Gastrocnemius medialis (tissue), 4 donors: ENCODE results near the gene RRBP1. TPM values are rescaled to one million over a fixed set of nuclear protein-coding genes. Genes with fewer than 3 reads are reported as not detected.

ENCODE experiments used
- ATAC-seq, 2 donors: fragments of 150-250 bp; one replicate each; pipeline ENCODE4 v1.9.1; 2016
- DNase-seq, 2 donors: peaks; one replicate each; pipeline ENCODE4 v3.0.0-alpha.2; 2019
- H3K27ac ChIP-seq, 4 donors: fragments of 200-600 bp; sonication (generic); 1 replicate in 1 of 4; 2 replicates in 3 of 4; pipeline ENCODE4 v1.5.1; 2016 to 2018; ENCODE audit warnings: mild to moderate bottlenecking in 2 of 4, moderate library complexity in 1 of 4
- H3K27me3 ChIP-seq, 3 donors: fragments of 200-600 bp; sonication (generic) in 2 of 3; 1 replicate in 1 of 3; 2 replicates in 2 of 3; pipeline versions ENCODE4 v1.5.1 to v1.6.0; 2016 to 2019; ENCODE audit warnings: mild to moderate bottlenecking in 1 of 3, moderate library complexity in 1 of 3
- H3K36me3 ChIP-seq, 2 donors: fragments of 200-600 bp; sonication (generic) in 1 of 2; one replicate each; pipeline ENCODE4 v1.5.1; 2017 to 2018
- H3K4me1 ChIP-seq, 2 donors: fragments of 200-600 bp; sonication (generic) in 1 of 2; one replicate each; pipeline ENCODE4 v1.5.1; 2016 to 2017; ENCODE audit warnings: mild to moderate bottlenecking in 2 of 2
- H3K4me3 ChIP-seq, 4 donors: fragments of 200-600 bp; sonication (generic) in 3 of 4; 1 replicate in 1 of 4; 2 replicates in 3 of 4; pipeline ENCODE4 v1.5.1; 2016 to 2019; ENCODE audit warnings: mild to moderate bottlenecking in 2 of 4
- H3K9me3 ChIP-seq, 3 donors: fragments of 200-600 bp; sonication (generic) in 2 of 3; 1 replicate in 1 of 3; 2 replicates in 2 of 3; pipeline ENCODE4 v1.5.1; 2016 to 2019
- POLR2A ChIP-seq, 2 donors: fragments of 450-650 bp; IDR thresholded peaks; one replicate each; pipeline ENCODE4 v1.6.1; 2017; ENCODE audit warnings: antibody characterized with exemption in 2 of 2, mild to moderate bottlenecking in 2 of 2, moderate library complexity in 2 of 2
- in situ Hi-C, 4 donors: fragments of 200-750 bp; cut with MboI; loops; one replicate each; pipeline versions ENCODE4 v1.15.0 to v1.8.0; 2017; ENCODE audit warnings: low sequenced_read_pairs in 4 of 4
- intact Hi-C: fragments of 100-400 bp; cut with DNase I; formaldehyde crosslinking; loops from one replicate; pipeline ENCODE4 v1.15.1; 2023; ENCODE audit warnings: low total_unique reads
- total RNA-seq, 4 donors: library from RNA; depleted of rRNA; stranded (reverse); fragments of >200 nt; gene quantifications; one replicate each; pipeline versions ENCODE4 v1.1.0 to v1.2.3, GENCODE V29; 2016
- TF ChIP-seq, protein P1 (sequence below), 5 experiments: fragments of 450-650 bp in 3 of 5; fragments of 200-600 bp in 2 of 5; sonication (generic) in 2 of 5; IDR thresholded peaks in 4 of 5; conservative IDR thresholded peaks in 1 of 5; 1 replicate in 4 of 5; 2 replicates in 1 of 5; pipeline ENCODE4 v1.5.1; 2016 to 2019; ENCODE audit warnings: antibody characterized with exemption in 5 of 5, mild to moderate bottlenecking in 3 of 5, moderate library complexity in 3 of 5

The RRBP1 gene
- total RNA-seq, 4 donors from 2014 or later = 14.1 to 22.7 (median 17.9) TPM

GRCh38 chr20:17609811-17610377, 72.1 kb downstream of the RRBP1 start:
- intact Hi-C loops (loop anchor here (5.0 kb wide), 1 partner anchor 38 kb away; the partner anchor contains the start of gene DSTN), in situ Hi-C loops (loop anchor here in 1 of 4 donors (10.0 kb wide), 1 partner anchor 75 kb away; the partner anchor contains the start of gene BFSP1)
- DNase-seq (no peak), ATAC-seq (no peak)
- Histone ChIP-seq H3K27ac (no peak overlapping the region), H3K36me3 (peaks cover 0 to 3% of the 10 kb centered on the region in 2 donors), H3K27me3 (no peaks in the 10 kb centered on the region), H3K4me1 (peaks cover 0 to 3% of the 10 kb centered on the region in 2 donors), H3K4me3 (no peak overlapping the region), H3K9me3 (no peaks in the 10 kb centered on the region)
- TF ChIP-seq, protein P1, sequence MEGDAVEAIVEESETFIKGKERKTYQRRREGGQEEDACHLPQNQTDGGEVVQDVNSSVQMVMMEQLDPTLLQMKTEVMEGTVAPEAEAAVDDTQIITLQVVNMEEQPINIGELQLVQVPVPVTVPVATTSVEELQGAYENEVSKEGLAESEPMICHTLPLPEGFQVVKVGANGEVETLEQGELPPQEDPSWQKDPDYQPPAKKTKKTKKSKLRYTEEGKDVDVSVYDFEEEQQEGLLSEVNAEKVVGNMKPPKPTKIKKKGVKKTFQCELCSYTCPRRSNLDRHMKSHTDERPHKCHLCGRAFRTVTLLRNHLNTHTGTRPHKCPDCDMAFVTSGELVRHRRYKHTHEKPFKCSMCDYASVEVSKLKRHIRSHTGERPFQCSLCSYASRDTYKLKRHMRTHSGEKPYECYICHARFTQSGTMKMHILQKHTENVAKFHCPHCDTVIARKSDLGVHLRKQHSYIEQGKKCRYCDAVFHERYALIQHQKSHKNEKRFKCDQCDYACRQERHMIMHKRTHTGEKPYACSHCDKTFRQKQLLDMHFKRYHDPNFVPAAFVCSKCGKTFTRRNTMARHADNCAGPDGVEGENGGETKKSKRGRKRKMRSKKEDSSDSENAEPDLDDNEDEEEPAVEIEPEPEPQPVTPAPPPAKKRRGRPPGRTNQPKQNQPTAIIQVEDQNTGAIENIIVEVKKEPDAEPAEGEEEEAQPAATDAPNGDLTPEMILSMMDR (IDR thresholded peaks at IDR 0.05 in 4 of 5, conservative IDR thresholded peaks at IDR 0.05 in 1 of 5) = no peak
- TF ChIP-seq POLR2A (IDR thresholded peaks at IDR 0.05) = no peak

DNA sequence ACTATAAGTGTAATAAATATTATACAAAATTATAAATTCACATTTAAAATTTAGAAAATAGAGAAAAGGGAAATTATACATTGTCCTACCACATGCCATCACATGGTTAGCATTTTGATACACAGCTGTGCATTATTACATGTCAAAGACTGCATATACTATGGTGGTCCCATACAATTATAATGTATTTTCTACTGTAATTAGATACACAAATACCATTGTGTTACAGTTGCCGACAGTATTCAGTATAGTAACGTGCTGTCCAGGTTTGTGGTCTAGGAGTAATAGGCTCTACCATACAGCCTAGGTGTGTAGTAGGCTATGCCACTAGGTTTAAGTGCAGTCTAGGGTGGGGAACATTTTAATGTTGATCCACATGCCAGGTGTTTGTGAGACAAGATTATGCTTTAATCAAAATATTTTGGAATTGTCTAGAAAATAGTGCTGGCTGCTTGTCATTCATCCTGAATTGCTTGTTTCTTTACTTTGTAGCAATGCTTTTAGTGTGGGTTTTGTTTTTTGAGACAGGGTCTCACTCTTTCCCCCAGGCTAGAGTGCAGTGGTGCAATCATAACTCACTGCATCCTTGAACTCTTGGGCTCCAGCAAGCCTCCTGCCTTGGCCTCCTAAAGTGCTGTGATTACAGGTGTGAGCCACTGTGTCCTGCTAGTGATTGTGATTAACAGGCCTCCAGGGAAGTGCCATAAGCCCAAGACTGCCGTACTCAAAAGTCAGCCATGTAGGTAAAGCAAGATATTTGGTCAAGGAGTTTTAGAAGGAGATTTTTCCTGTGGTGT, 73.1 kb downstream of the RRBP1 start:
- in situ Hi-C loops = loop anchor here in 1 of 4 donors (10.0 kb wide), 1 partner anchor 74 kb away; the partner anchor contains the start of gene BFSP1
- Histone ChIP-seq H3K27ac (no peak overlapping the region), H3K4me3 (no peak overlapping the region), H3K27me3 (no peaks in the 10 kb centered on the region), H3K4me1 (no peaks in the 10 kb centered on the region), H3K36me3 (peaks cover 0 to 12% of the 10 kb centered on the region in 2 donors), H3K9me3 (no peaks in the 10 kb centered on the region)
- intact Hi-C loops = no loop called here
- ATAC-seq (no peak), DNase-seq (no peak)
- no peak for TF ChIP-seq POLR2A (IDR thresholded peaks at IDR 0.05)
- TF ChIP-seq, protein P1 (IDR thresholded peaks at IDR 0.05 in 4 of 5, conservative IDR thresholded peaks at IDR 0.05 in 1 of 5) = no peak

- intact Hi-C loops (no loop called here), in situ Hi-C loops (loop anchor here in 1 of 4 donors (10.0 kb wide), 1 partner anchor 71 kb away; the partner anchor contains the start of gene BFSP1)
- no peaks in the 10 kb centered on the region for H3K9me3 ChIP-seq
- no peak for TF ChIP-seq POLR2A (IDR thresholded peaks at IDR 0.05)
- TF ChIP-seq, protein P1 (IDR thresholded peaks at IDR 0.05 in 4 of 5, conservative IDR thresholded peaks at IDR 0.05 in 1 of 5) = no peak
- no peaks in the 10 kb centered on the region for H3K27me3 ChIP-seq
- H3K27ac ChIP-seq = no peak overlapping the region
- no peak overlapping the region for H3K4me3 ChIP-seq
- no peaks in the 10 kb centered on the region for H3K4me1 ChIP-seq
- no peak for DNase-seq
- no peak for ATAC-seq
- H3K36me3 ChIP-seq = peaks cover 3 to 38% of the 10 kb centered on the region in 2 donors
Measured at GRCh38 chr20:17606001-17606400, 76.0 kb downstream of the RRBP1 start.

GRCh38 chr20:17605131-17605660, 76.8 kb downstream of the RRBP1 start:
- no peak overlapping the region for H3K27ac ChIP-seq
- DNase-seq (no peak), ATAC-seq (no peak)
- in situ Hi-C loops = loop anchor here in 1 of 4 donors (10.0 kb wide), 1 partner anchor 70 kb away; the partner anchor contains the start of gene BFSP1
- intact Hi-C loops = no loop called here
- H3K4me1 ChIP-seq = no peaks in the 10 kb centered on the region
- H3K36me3 ChIP-seq = peaks cover 3 to 42% of the 10 kb centered on the region in 2 donors
- no peak overlapping the region for H3K4me3 ChIP-seq
- TF ChIP-seq, protein P1 (IDR thresholded peaks at IDR 0.05 in 4 of 5, conservative IDR thresholded peaks at IDR 0.05 in 1 of 5) = no peak
- TF ChIP-seq POLR2A (IDR thresholded peaks at IDR 0.05) = no peak
- H3K9me3 ChIP-seq = no peaks in the 10 kb centered on the region
- no peaks in the 10 kb centered on the region for H3K27me3 ChIP-seq
